ENCODE results near the gene OR10G3.

DNA sequence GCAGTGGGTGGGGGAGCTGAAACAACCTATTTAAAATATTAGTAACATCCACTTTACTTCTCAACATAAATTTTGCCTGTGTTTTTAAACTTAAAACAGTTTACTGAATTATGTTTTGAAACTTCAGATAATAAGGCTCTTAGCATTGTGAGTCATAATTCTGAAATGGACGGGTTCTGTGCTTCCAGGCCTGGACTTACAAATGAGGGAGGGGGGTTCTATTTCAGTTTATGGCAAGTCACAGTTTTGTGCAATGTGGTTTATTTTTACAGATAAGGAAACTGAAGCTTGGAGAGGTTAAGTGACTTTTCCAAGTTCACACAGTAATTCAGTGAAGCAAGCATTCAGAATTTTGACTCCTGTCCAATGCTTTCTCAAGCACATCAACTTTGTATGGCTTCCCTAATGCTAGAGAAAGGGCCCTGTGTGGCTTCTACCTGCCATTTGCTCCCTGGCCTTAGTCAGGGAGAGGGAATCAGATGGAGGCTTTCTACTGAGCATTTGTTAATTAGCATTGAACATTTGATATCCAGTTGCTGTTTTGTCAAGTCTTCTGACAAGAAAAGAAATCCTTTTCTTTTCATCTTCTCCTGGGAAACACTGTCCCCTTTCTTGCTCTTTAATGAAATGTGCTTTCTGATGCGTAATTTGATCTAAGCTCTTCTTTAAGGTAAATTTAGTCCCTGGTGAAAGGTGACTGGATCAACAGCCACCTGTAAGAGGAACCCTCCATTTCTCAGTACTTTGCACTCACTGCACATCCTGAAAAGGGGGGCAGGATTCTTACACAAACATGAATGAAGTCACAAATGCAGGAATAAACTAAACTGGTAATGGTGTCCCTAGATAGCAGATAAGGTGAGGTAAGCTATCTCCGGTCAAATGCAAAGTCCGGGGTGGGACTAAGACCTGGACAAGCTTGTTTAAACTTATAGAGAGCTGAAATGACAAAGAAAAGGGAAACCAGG is 51.2 kb downstream of the OR10G3 start:
- TF ChIP-seq, protein P1, sequence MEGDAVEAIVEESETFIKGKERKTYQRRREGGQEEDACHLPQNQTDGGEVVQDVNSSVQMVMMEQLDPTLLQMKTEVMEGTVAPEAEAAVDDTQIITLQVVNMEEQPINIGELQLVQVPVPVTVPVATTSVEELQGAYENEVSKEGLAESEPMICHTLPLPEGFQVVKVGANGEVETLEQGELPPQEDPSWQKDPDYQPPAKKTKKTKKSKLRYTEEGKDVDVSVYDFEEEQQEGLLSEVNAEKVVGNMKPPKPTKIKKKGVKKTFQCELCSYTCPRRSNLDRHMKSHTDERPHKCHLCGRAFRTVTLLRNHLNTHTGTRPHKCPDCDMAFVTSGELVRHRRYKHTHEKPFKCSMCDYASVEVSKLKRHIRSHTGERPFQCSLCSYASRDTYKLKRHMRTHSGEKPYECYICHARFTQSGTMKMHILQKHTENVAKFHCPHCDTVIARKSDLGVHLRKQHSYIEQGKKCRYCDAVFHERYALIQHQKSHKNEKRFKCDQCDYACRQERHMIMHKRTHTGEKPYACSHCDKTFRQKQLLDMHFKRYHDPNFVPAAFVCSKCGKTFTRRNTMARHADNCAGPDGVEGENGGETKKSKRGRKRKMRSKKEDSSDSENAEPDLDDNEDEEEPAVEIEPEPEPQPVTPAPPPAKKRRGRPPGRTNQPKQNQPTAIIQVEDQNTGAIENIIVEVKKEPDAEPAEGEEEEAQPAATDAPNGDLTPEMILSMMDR (IDR thresholded peaks at IDR 0.05): no peak
- TF ChIP-seq TCF7L2 (IDR thresholded peaks at IDR 0.05; ENCODE audit: low read depth, low read length): no peak
- TF ChIP-seq, protein P2, sequence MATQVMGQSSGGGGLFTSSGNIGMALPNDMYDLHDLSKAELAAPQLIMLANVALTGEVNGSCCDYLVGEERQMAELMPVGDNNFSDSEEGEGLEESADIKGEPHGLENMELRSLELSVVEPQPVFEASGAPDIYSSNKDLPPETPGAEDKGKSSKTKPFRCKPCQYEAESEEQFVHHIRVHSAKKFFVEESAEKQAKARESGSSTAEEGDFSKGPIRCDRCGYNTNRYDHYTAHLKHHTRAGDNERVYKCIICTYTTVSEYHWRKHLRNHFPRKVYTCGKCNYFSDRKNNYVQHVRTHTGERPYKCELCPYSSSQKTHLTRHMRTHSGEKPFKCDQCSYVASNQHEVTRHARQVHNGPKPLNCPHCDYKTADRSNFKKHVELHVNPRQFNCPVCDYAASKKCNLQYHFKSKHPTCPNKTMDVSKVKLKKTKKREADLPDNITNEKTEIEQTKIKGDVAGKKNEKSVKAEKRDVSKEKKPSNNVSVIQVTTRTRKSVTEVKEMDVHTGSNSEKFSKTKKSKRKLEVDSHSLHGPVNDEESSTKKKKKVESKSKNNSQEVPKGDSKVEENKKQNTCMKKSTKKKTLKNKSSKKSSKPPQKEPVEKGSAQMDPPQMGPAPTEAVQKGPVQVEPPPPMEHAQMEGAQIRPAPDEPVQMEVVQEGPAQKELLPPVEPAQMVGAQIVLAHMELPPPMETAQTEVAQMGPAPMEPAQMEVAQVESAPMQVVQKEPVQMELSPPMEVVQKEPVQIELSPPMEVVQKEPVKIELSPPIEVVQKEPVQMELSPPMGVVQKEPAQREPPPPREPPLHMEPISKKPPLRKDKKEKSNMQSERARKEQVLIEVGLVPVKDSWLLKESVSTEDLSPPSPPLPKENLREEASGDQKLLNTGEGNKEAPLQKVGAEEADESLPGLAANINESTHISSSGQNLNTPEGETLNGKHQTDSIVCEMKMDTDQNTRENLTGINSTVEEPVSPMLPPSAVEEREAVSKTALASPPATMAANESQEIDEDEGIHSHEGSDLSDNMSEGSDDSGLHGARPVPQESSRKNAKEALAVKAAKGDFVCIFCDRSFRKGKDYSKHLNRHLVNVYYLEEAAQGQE (IDR thresholded peaks at IDR 0.05; ENCODE audit: insufficient read depth in 1 of 2, low read depth in 2 of 2, low read length in 1 of 2): no peak

Measured in Panc1 (cell line).